C1 segment of cervical spinal cord (tissue), 14 donors: ENCODE measurements around the gene SEMA6B.
A peak's percentile ranks its signal among the peaks of the same experiment; 100 is the strongest.

ENCODE experiments used
- DNase-seq, 14 donors: peaks; one replicate each; lab custom pipeline; 2025; lab: John Stamatoyannopoulos, UW

Gene SEMA6B

DNA sequence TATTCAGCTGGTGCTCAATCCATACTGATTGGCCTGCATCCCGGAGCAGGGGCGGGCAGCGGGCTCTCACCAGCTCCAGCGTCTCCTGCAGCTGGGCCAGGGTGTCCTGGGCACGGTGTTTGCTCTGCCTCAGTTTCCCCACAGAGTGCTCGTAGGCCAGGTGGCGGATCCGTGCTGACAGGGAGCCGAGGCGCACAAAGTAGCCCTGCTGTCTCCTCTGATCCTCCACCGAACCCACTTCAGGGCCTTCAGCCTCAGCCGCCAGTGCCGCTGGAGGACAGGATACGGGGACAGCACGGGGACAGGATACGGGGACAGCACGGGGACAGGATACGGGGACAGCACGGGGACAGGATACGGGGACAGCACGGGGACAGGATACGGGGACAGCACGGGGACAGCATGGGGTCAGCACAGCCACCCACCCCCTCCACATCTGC, 33.9 kb downstream of the SEMA6B start:
- DNase-seq: no peak

GRCh38 chr19:4524808-4525562, 34.5 kb downstream of the SEMA6B start:
- peak in 2 of 14 donors; percentile 3 to 11 for DNase-seq

DNA sequence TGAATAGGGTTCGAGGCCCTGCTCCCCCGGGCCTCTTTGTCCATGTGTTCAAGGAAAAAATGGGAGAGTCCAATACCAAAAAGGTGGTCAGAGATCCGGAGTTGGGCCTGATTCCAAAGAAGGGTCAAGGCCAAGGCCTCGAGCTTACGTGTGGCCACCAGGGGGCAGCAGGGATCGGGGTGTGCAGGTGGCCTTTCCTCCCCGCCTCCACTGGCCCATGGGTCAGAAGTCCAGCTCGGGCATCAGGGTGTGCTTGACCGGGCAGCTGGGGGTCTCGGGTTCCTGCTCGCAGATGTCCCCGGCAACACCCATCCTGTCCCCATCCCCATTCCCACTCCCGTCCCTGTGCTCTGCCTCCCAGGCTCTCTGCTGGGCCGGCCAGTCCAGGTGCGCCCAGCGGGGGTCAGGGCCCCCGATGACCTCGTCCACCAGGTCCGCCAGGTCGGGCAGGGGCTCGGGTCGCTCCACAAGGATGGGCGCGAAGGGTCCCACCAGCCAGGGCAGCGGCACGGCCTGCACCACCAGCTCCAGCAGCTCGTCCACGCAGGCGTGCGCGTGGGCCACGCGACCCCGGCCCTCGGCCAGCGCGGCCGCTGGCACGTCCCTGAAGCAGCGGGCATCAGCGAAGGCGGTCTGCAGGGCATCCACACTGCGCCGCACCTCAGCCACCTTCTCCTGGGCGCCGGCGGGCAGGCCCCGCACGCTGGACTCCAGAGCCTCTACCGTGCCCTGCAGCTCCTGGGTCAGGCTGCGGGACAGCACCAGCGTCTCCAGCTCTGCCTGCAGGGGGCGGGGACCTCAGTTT, 36.0 kb downstream of the SEMA6B start:
- peak in 2 of 14 donors; percentile 6 to 26 for DNase-seq

GRCh38 chr19:4522291-4523002, 37.0 kb downstream of the SEMA6B start:
- DNase-seq: no peak

- DNase-seq: no peak
Measured at GRCh38 chr19:4521888-4522242, 37.6 kb downstream of the SEMA6B start.

DNA sequence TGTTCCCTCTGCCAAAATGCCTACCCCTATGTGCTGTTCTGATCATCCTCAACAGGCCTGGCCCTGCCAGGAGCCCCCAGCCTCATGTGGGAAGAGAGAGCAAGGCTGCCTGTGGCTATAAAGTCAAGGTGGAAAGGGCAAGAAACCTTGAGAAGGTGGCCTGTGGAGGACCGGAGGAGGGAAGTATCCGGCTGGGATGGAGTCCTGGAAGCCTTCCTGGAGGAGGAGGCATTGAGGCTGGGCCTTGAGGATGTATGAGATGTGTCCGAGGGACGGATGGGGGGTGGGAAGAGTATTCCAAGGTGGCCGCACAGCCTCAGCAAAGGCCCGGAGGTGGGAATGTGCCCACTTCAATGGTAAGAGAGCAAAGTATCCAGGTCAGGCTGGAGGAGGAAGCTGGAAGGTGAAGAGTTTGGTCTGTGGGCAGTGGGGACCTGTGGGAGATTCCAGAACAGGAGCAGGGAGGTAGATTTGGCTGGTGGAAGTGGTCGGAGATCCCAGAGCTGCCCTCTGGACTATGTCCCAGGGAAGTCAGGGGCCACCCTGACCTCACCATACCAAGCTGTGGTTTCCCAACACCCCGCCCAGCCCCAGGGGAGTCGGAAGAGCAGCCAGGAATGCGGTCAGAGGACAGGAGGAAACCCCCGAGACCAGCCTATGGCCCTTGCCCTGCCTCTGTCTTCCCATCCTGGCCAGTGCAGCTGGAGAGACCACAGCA, 38.2 kb downstream of the SEMA6B start:
- no peak for DNase-seq

- DNase-seq: peak in 5 of 14 donors; percentile 18 to 31 (median 25)
Measured at GRCh38 chr19:4519521-4520277, 39.8 kb downstream of the SEMA6B start.

DNA sequence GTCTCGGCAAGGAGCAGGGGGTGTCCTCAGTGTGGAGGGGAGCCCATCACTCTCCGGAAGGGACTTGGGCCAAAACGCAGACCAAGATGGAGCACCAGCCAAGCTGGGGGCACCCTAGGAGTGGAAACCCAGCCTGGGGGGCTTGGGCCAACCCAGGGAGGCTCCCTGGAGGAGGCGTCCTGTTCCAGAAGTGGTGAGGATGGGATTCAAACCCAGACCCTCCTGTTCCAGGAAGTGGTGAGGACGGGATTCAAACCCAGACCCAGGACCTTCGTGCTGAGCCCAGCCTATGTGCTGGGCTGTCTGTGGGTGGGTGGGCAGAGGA, 40.4 kb downstream of the SEMA6B start:
- no peak for DNase-seq

- DNase-seq: peak in 9 of 14 donors; percentile 3 to 81 (median 55)
Measured at GRCh38 chr19:4518345-4519171, 40.9 kb downstream of the SEMA6B start, which contains the start of gene PLIN4. Gene PLIN4, minus strand, starts transcription at chr19:4518486. Its CDS starts 214 bp downstream, at chr19:4518272.

DNA sequence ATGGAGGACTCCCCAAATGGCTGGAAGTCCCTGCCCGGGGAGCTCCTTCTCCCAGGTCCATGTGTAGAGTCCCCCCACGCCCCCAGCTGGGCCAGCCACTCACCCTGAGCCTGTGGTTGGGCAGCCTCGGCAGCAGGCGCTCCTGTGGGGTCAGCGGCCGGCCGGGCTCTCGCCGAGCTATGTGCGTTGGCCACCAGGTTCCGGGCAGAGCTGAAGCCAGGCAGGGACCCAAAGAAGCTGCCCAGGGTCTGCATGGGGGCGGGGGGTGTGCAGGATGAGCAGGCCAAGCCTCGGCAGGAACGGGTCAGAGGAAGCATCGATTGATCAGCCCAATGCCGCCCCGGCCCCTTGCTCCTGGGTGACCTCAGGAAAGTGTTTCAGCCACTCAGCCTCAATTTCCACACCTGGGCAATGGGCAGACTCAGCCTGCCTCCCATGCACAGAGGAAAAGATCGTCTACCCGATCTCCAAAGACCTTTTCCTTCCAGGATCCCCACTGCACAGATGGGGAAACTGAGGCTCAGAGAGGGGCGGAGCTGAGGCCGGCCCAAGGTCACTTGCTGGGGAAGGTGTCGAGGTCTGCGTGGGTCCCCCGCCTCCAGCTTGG, 41.9 kb downstream of the SEMA6B start:
- DNase-seq: no peak

DNA sequence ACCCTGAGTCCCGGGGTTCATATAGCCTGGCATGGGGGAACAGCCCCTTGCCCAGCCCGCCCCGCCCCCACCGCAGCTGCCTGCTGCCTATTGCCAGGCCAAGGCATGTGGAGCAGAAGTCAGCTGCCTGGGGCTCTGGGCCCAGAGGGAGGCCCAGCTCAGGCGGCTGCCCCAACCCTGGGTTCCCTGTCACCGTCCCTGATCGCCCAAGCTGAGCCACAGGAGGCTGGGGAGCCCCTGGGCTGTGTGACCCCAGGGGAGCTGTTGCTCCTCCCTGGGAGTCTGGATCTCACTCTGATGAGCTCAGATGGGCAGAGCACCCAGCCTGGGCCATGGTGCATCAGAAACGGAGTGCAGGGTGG, 42.6 kb downstream of the SEMA6B start:
- DNase-seq: peak in 6 of 14 donors; percentile 11 to 54 (median 38)

GRCh38 chr19:4516199-4516938, 43.1 kb downstream of the SEMA6B start:
- DNase-seq: no peak

DNA sequence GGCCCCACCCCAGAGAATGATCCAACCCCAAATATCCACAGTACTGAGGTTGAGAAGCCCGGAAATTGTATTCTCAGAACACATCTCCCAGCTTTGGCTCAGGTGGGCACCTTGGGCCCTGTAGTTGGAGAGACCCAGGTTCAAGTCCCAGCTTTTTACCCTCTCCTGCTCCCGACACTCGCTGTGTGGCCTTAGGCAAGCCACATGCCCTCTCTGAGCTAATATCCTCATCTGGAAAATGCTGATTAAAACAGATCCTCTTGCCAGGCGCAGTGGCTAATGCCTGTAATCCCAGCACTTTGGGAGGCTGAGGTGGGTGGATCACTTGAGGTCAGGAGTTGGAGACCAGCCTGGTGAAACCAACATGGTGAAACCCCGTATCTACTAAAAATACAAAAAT, 43.8 kb downstream of the SEMA6B start:
- DNase-seq: no peak

DNA sequence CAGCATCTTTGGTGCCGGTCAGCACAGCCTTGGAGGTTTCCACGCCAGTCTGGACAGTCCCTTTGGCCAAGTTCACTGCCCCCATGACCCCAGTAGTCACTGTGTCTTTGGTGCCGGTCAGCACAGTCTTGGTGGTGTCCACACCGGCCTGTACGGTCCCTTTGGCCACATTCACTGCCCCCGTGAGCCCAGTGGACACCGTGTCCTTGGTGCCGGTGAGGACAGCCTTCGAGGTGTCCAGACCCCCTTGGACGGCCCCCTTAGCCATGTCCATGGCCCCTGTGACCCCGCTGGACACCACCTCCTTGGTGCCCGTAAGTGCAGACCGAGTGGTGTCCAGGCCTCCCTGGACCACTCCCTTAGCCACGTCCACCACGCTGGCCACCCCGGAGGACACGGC, 46.2 kb downstream of the SEMA6B start:
- no peak for DNase-seq

DNA sequence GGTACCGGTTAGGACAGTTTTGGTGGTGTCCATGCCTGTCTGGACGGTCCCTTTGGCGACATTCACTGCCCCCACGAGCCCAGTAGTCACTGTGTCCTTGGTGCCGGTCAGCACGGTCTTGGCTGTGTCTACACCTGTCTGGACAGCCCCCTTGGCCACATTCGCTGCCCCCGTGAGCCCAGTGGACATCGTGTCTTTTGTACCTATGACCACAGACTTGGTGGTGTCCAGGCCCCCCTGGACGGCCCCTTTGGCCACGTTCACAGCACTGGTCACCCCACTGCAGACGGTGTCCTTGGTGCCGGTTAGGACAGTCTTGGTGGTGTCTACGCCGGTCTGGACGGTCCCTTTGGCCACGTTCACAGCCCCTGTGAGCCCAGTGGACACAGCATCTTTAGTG, 47.4 kb downstream of the SEMA6B start:
- DNase-seq: no peak

GRCh38 chr19:4511300-4512054, 48.0 kb downstream of the SEMA6B start:
- no peak for DNase-seq

- DNase-seq: no peak
Measured at GRCh38 chr19:4510435-4511255, 48.8 kb downstream of the SEMA6B start.
